SKM-1 treated with dmso at 0.1 percent for 144 hours (cell line): ENCODE data around the gene PCNX2.

Source experiments
- DNase-seq: peaks from one replicate; lab custom pipeline; 2025; ENCODE audit not compliant: unreplicated experiment; lab: John Stamatoyannopoulos, UW

PCNX2 gene

GRCh38 chr1:232990176-232991128 is 305.1 kb downstream of the PCNX2 start:
- DNase-seq = no peak

- DNase-seq = no peak
Measured at GRCh38 chr1:232988572-232989040, 306.9 kb downstream of the PCNX2 start.

GRCh38 chr1:232987774-232988140 is 307.8 kb downstream of the PCNX2 start:
- DNase-seq = no peak

- no peak for DNase-seq
Measured at GRCh38 chr1:232987046-232987773, 308.3 kb downstream of the PCNX2 start.

- DNase-seq = no peak
Measured at GRCh38 chr1:232986527-232986922, 309.0 kb downstream of the PCNX2 start.

- no peak for DNase-seq
Measured at GRCh38 chr1:232985882-232986526, 309.5 kb downstream of the PCNX2 start.

GRCh38 chr1:232984577-232985425 is 310.7 kb downstream of the PCNX2 start:
- no peak for DNase-seq

- DNase-seq = no peak
Measured at GRCh38 chr1:232983817-232984567, 311.5 kb downstream of the PCNX2 start.

- DNase-seq = no peak
Measured at GRCh38 chr1:232983375-232983774, 312.1 kb downstream of the PCNX2 start.

- no peak for DNase-seq
Measured at GRCh38 chr1:232982238-232982944, 313.1 kb downstream of the PCNX2 start.

- no peak for DNase-seq
Measured at GRCh38 chr1:232980986-232981560, 314.5 kb downstream of the PCNX2 start.

- no peak for DNase-seq
Measured at GRCh38 chr1:232980355-232980978, 315.1 kb downstream of the PCNX2 start.

- DNase-seq = no peak
Measured at GRCh38 chr1:232979558-232979957, 316.0 kb downstream of the PCNX2 start.

- DNase-seq = no peak
Measured at GRCh38 chr1:232978815-232979214, 316.7 kb downstream of the PCNX2 start.

- no peak for DNase-seq
Measured at GRCh38 chr1:232978091-232978634, 317.4 kb downstream of the PCNX2 start.

- DNase-seq = no peak
Measured at GRCh38 chr1:232974971-232975370, 320.6 kb downstream of the PCNX2 start.

- no peak for DNase-seq
Measured at GRCh38 chr1:232973652-232974611, 321.6 kb downstream of the PCNX2 start.
